ENCODE measurements around the gene PLET1. TPM values are rescaled to one million over a fixed set of nuclear protein-coding genes. Genes with fewer than 3 reads are reported as not detected.

PLET1 gene
- total RNA-seq, 1 experiment from 2014 or later = not detected

DNA sequence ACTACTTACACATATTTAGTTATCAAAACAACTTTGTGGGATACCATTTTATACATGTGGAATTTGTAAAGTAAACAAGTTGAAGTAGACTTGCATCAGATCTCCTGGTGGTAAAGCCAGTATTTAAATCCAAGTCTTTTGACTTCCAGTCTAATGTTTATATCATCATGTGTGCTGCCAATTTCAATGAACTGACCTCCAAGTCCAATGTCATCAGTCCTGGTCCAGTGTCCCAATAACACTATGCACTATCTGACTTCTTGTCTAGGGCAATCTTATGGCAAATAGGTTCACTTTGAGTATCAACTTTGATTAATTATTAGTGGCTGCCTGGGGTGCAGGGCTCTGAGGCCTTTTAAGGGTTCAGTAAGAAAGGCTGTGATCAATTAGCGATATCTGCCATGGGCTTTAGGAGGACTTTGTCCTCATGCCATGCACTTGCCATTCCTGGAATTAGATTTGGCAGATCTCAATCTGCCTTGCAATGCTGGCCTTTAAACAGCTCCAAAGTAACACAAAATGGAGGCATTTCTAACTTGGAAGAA lies 44.0 kb downstream of the PLET1 start:
- H2AK5ac ChIP-seq (ENCODE audit: insufficient read length, low read length) = no peak overlapping the region
- no peaks in the 10 kb centered on the region for H3K9me3 ChIP-seq (ENCODE audit: control insufficient read depth, low read depth, low read length)
- H3K14ac ChIP-seq (ENCODE audit: insufficient read depth, low read length) = no peak overlapping the region
- no peak overlapping the region for H4K5ac ChIP-seq (ENCODE audit: insufficient read length, low read depth, low read length)
- DNase-seq = no peak
- H2AFZ ChIP-seq (ENCODE audit: low read length) = no peak overlapping the region
- no peak overlapping the region for H3K9ac ChIP-seq (ENCODE audit: extremely low read depth, insufficient read length, low read length)
- H3K27me3 ChIP-seq (ENCODE audit: insufficient read depth, low read length) = no peaks in the 10 kb centered on the region
- H4K20me1 ChIP-seq (ENCODE audit: control insufficient read depth, insufficient read depth, insufficient read length) = no peaks in the 10 kb centered on the region
- no peak overlapping the region for H3K4me2 ChIP-seq (ENCODE audit: insufficient read depth, insufficient read length, low read length)
- H2BK12ac ChIP-seq (ENCODE audit: insufficient read length, low read depth, low read length) = no peak overlapping the region
- H3K23me2 ChIP-seq (ENCODE audit: insufficient read length, low read depth, low read length, poor library complexity, severe bottlenecking) = no peaks in the 10 kb centered on the region
- TF ChIP-seq, protein P1, sequence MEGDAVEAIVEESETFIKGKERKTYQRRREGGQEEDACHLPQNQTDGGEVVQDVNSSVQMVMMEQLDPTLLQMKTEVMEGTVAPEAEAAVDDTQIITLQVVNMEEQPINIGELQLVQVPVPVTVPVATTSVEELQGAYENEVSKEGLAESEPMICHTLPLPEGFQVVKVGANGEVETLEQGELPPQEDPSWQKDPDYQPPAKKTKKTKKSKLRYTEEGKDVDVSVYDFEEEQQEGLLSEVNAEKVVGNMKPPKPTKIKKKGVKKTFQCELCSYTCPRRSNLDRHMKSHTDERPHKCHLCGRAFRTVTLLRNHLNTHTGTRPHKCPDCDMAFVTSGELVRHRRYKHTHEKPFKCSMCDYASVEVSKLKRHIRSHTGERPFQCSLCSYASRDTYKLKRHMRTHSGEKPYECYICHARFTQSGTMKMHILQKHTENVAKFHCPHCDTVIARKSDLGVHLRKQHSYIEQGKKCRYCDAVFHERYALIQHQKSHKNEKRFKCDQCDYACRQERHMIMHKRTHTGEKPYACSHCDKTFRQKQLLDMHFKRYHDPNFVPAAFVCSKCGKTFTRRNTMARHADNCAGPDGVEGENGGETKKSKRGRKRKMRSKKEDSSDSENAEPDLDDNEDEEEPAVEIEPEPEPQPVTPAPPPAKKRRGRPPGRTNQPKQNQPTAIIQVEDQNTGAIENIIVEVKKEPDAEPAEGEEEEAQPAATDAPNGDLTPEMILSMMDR (conservative IDR thresholded peaks at IDR 0.05) = no peak
- Mint-ChIP-seq H3K36me3 (ENCODE audit: insufficient read depth in 1 of 3, low read depth in 3 of 3) (no peaks in the 10 kb centered on the region), H3K4me3 (no peak overlapping the region), H3K9me3 (no peaks in the 10 kb centered on the region), H3K4me1 (no peaks in the 10 kb centered on the region), H3K27me3 (ENCODE audit: low read depth) (peaks cover 5% of the 10 kb centered on the region), H3K27ac (no peak overlapping the region; a peak in 1 of 7 replicates)
- H4K91ac ChIP-seq (ENCODE audit: insufficient read length, low read depth, low read length) = no peak overlapping the region
- no peaks in the 10 kb centered on the region for H3K79me1 ChIP-seq (ENCODE audit: insufficient read depth, low read depth, low read length, poor library complexity, severe bottlenecking)
- H3K4me1 ChIP-seq (ENCODE audit: insufficient read depth, low read length) = no peaks in the 10 kb centered on the region
- no peak overlapping the region for H3K4ac ChIP-seq (ENCODE audit: low read depth, low read length)
- no peak overlapping the region for H3K56ac ChIP-seq (ENCODE audit: insufficient read length, low read depth, low read length)
- no peak overlapping the region for H2BK120ac ChIP-seq (ENCODE audit: low read depth, low read length, poor library complexity, severe bottlenecking)
- WGBS (ENCODE audit: extremely low coverage, insufficient read length, low lambda C conversion rate) = no CpG with 5 or more reads among the region's 1 CpG
- no peak overlapping the region for H2BK15ac ChIP-seq (ENCODE audit: low read depth, low read length)
- H4K8ac ChIP-seq (replicated peaks; ENCODE audit: insufficient read length, low read depth, low read length) = no peak overlapping the region
- H3K18ac ChIP-seq (ENCODE audit: insufficient read length, low read depth, low read length) = no peak overlapping the region
- H3K79me2 ChIP-seq (ENCODE audit: insufficient read depth, low read length) = no peaks in the 10 kb centered on the region
- H3T11ph ChIP-seq (ENCODE audit: low read length) = no peak overlapping the region
- H2BK20ac ChIP-seq (ENCODE audit: low read depth, low read length, poor library complexity, severe bottlenecking) = no peak overlapping the region
- no peak overlapping the region for H2BK5ac ChIP-seq (ENCODE audit: insufficient read length, low read length)
- no peak overlapping the region for H3K23ac ChIP-seq (ENCODE audit: insufficient read length, low read depth, low read length)
- no peak overlapping the region for H3K27ac ChIP-seq (ENCODE audit: insufficient read length, low read depth, low read length)
